ENCODE data around the gene SAP30BP.

DNA sequence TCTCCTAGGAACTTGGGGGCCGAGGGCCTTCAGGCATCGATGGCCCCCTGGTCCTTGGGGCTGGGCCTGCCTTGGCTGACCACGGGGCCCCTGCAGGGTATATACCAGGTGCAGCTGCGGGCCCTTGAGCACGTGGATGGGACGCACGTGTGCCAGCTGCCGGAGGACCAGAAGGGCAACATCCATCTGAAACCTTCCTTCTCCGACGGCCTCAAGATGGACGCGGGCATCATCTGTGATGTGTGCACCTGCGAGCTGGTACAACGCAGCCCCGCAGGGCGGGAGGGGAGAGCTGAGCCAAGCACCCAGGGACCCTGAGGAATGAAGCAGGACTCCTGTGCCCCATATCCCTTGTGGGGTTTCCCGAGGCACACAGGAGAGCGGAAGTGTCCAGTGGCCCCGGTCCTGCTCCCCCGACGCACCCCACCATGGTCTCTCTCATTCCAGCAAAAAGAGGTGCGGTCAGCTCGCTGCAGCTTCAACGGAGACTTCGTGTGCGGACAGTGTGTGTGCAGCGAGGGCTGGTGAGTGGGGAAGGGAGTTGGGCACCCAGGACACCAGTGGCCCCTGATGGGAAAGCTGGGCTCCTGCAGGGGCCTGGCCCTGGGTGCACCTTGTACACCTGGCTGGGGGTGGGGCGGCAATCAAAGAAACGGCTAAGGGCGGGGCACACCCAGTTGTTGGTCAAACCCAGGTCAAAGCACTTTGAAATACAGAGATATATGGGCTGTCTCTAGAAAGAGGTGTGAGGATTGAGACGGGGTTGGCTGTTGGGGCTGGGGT, 64.8 kb downstream of the SAP30BP start:
- TF ChIP-seq RARB (CRISPR knock-in tag; IDR thresholded peaks at IDR 0.05) (no peak), ZNF8 (CRISPR knock-in tag; IDR thresholded peaks at IDR 0.05) (no peak), ZFP3 (CRISPR knock-in tag; IDR thresholded peaks at IDR 0.05) (no peak), CSDC2 (CRISPR knock-in tag; IDR thresholded peaks at IDR 0.05) (no peak), ZFP30 (CRISPR knock-in tag; IDR thresholded peaks at IDR 0.05) (no peak), ZC3H10 (CRISPR knock-in tag; IDR thresholded peaks at IDR 0.05) (no peak), BACH2 (CRISPR knock-in tag; IDR thresholded peaks at IDR 0.05; ENCODE audit: borderline replicate concordance) (no peak), TOX (CRISPR knock-in tag; IDR thresholded peaks at IDR 0.05; ENCODE audit: borderline replicate concordance) (no peak), SNAI2 (CRISPR knock-in tag; IDR thresholded peaks at IDR 0.05) (no peak), TCF4 (CRISPR knock-in tag; IDR thresholded peaks at IDR 0.05; ENCODE audit: borderline replicate concordance) (no peak)
- TF ChIP-seq, protein P1, sequence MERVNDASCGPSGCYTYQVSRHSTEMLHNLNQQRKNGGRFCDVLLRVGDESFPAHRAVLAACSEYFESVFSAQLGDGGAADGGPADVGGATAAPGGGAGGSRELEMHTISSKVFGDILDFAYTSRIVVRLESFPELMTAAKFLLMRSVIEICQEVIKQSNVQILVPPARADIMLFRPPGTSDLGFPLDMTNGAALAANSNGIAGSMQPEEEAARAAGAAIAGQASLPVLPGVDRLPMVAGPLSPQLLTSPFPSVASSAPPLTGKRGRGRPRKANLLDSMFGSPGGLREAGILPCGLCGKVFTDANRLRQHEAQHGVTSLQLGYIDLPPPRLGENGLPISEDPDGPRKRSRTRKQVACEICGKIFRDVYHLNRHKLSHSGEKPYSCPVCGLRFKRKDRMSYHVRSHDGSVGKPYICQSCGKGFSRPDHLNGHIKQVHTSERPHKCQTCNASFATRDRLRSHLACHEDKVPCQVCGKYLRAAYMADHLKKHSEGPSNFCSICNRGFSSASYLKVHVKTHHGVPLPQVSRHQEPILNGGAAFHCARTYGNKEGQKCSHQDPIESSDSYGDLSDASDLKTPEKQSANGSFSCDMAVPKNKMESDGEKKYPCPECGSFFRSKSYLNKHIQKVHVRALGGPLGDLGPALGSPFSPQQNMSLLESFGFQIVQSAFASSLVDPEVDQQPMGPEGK (CRISPR knock-in tag; IDR thresholded peaks at IDR 0.05; ENCODE audit: borderline replicate concordance): no peak
- TF ChIP-seq, protein P2, sequence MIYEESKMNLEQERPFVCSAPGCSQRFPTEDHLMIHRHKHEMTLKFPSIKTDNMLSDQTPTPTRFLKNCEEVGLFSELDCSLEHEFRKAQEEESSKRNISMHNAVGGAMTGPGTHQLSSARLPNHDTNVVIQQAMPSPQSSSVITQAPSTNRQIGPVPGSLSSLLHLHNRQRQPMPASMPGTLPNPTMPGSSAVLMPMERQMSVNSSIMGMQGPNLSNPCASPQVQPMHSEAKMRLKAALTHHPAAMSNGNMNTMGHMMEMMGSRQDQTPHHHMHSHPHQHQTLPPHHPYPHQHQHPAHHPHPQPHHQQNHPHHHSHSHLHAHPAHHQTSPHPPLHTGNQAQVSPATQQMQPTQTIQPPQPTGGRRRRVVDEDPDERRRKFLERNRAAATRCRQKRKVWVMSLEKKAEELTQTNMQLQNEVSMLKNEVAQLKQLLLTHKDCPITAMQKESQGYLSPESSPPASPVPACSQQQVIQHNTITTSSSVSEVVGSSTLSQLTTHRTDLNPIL (CRISPR knock-in tag; IDR thresholded peaks at IDR 0.05; ENCODE audit: low read depth): no peak
